HG03066 (cell line): ENCODE measurements around the gene ALK.

Experiments used
- ATAC-seq: cut with Tn5 transposase; IDR thresholded peaks from one replicate; pipeline ENCODE4 v1.9.1; 2021; ENCODE audit warnings: low read depth; ENCODE audit not compliant: unreplicated experiment

Gene ALK

GRCh38 chr2:29676886-29677453 lies 244.4 kb downstream of the ALK start:
- no peak for ATAC-seq

- no peak for ATAC-seq
These were observed 256.8 kb downstream of the ALK start for GRCh38 chr2:29664578-29664977.

GRCh38 chr2:29663268-29663667 lies 258.1 kb downstream of the ALK start:
- no peak for ATAC-seq

GRCh38 chr2:29662861-29663260 lies 258.5 kb downstream of the ALK start:
- ATAC-seq: no peak

GRCh38 chr2:29660201-29660600 lies 261.2 kb downstream of the ALK start:
- ATAC-seq: no peak

GRCh38 chr2:29659178-29659577 lies 262.2 kb downstream of the ALK start:
- no peak for ATAC-seq

- ATAC-seq: no peak
These were observed 263.7 kb downstream of the ALK start for GRCh38 chr2:29657674-29658073.

- ATAC-seq: no peak
These were observed 265.8 kb downstream of the ALK start for GRCh38 chr2:29655391-29656086.

- ATAC-seq: no peak
These were observed 270.7 kb downstream of the ALK start for GRCh38 chr2:29650631-29651097.

GRCh38 chr2:29644949-29645348 lies 276.4 kb downstream of the ALK start:
- no peak for ATAC-seq

GRCh38 chr2:29643196-29643595 lies 278.2 kb downstream of the ALK start:
- ATAC-seq: no peak

GRCh38 chr2:29640360-29640759 lies 281.0 kb downstream of the ALK start:
- ATAC-seq: no peak

- no peak for ATAC-seq
These were observed 282.7 kb downstream of the ALK start for GRCh38 chr2:29638641-29639040.

GRCh38 chr2:29634916-29635315 lies 286.5 kb downstream of the ALK start:
- ATAC-seq: no peak

GRCh38 chr2:29632018-29632417 lies 289.4 kb downstream of the ALK start:
- ATAC-seq: no peak

GRCh38 chr2:29629495-29629894 lies 291.9 kb downstream of the ALK start:
- ATAC-seq: no peak

- no peak for ATAC-seq
These were observed 292.5 kb downstream of the ALK start for GRCh38 chr2:29628862-29629261.

GRCh38 chr2:29628108-29628745 lies 293.2 kb downstream of the ALK start:
- ATAC-seq: no peak

GRCh38 chr2:29627279-29627711 lies 294.1 kb downstream of the ALK start:
- ATAC-seq: no peak

- no peak for ATAC-seq
These were observed 300.5 kb downstream of the ALK start for GRCh38 chr2:29620890-29621289.

GRCh38 chr2:29619689-29620088 lies 301.7 kb downstream of the ALK start:
- no peak for ATAC-seq

GRCh38 chr2:29618024-29618423 lies 303.4 kb downstream of the ALK start:
- ATAC-seq: no peak
